Activated T-helper 1 cell treated with anti-CD3 and anti-CD28 coated beads, Interleukin-2, amount 50 U/mL, for 16 hours (primary cell): ENCODE data around the gene NCMAP.

Source experiments
- DNase-seq, 2 donors: peaks; one replicate each; pipeline ENCODE4 v3.0.0-alpha.2; 2020; ENCODE audit warnings: low read depth in 1 of 2, low spot score in 1 of 2

NCMAP gene

DNA sequence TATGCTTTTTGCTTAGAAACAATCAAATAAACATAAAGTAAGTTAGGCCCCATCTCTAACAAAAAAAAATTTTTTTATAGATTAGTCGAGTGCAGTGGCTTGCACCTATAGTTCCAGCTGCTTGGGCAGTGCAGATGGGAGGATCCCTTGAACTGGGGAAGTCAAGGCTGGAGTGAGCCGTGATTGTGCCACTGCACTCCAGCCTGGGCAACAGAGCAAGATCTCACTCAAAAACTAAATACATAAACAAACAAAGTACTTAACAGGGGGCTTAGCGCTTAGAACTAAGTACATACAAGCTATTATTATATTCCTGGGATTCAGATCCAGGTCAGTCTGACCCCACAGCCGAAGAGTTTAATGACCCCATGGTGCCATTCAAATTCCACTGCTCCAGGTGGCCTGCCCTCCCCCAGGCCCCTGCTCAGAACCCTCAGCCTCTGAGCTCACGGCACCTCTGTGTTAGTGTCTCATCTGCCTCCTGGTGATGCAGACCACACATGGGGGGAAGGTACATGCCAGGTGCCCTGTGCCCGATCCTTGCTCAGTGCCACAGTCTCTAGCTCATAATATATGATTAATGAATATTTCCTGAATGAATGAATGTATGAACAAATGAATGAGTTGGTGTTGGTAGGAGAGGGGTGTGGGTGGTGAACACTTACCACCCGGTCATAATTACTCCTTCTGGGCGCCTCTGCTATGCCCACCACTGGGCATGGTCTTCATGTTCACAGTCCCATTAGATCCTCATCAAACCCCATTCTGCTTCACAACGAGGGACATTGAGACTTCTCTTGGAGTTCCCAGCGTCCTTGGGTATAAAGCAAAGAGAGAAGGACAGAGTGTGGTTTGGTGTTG lies 14.6 kb downstream of the NCMAP start:
- DNase-seq, result no peak

DNA sequence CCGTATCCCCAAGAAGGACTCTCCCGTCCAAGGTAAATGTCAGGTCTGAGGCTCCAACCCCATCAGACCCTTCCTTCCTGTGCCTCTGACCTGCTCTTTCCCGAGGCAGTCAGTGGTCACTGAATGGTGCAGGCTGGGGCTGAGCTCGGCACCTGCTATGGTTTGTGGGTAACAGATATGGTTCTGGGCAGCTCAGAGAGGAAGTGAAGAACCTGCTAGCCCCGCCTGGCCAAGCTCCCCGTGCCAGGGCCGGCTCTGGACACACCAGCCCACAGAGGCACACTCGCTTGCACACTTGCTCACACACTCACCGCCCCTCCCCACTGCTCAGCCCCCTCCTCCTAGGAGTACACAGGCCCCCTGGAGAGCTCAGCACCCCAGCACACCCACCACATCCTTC lies 16.4 kb downstream of the NCMAP start:
- no peak for DNase-seq

DNA sequence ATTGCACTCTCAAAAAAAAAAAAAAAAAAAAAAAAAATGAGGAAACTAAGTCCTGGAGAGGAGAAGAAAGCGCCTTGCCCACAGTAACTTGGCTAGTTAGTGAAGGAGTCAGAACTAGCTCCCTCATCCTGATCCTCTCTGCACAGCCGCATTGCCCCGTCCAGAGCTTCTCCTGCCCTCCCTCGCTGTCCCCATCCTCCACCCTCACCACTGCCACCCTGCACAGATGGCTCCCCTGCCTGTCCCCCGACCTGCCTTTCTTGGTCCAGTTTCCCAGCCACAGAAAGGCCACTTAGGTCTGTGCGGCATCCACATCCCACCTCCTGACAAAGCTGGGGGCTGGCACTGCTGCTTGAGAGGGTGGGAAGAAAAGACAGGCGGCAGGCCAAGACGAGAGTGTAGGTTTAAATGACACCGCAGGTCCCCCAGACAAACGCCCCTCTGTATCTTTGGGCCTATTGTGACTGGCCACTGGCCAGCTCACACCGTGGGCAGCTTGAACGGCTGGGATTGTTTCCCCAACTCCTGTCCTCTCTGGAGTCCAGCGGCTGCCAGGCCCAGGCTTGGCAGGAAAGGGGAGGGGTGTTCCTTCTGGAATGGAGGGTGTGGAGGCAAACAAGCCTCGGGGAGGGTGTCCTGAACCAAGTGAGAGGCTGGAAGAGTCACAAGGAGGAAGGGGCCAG lies 20.2 kb downstream of the NCMAP start:
- no peak for DNase-seq

DNA sequence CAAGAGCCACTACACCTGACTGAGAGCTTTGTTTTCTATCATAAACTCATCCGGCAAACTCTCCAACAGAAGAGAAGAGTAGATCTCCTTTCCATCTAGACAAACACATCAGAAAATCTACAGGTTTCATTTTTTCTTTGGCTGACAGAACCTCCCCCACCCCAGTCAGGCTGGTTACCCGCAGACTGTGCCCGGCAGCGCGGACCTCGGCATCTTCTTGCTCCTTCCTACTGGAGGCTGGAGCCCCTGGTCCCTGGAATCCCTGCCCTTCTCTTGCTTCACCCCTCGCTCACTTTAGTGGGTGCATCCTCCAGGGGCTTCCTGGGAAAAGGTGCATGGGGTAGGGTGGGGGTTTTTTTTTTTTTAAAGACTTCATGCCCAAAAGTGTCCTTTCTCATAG lies 23.0 kb downstream of the NCMAP start:
- DNase-seq, result no peak

DNA sequence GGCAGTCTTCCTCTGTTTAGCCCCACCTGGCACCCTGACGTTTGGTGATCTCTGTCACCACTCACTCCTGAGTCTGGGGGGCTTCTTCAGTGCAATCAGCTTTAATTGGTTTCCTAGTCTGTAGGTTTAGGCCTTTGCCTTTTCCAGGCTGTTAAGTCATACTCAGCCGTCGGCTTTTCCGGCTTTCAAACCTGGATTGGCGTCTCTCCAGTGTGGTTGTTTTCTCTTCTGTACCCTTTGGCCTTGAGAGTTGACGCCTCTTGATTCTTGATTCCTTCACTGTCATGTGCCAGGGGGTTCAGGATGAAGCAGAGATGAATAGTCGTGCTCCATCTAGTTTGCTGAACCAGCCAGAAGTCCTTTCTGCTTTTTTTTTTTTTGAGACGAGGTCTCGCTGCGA lies 24.9 kb downstream of the NCMAP start:
- no peak for DNase-seq

DNA sequence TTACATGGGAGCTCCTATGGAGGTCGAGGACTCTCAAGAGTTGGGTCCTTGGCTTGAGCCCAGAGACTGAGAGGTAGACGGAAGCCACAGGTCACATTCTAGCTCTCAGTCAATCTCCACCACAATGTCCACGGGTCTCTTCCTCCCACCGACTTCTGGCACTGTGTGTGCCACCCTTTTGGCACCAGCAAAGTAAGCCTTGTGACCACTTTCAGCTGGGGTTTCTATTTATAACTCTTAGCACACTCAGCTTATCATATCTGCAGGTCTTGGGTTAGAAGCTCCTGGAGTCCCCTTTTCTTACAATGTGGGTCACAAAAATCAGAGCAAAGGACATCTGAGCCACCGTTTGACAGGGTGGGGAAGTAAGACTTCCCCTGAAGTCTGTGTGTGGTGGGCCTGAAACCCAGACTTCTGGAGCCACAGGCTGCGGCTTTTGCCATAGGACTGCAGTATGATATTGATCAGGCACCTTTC lies 28.3 kb downstream of the NCMAP start:
- no peak for DNase-seq

DNA sequence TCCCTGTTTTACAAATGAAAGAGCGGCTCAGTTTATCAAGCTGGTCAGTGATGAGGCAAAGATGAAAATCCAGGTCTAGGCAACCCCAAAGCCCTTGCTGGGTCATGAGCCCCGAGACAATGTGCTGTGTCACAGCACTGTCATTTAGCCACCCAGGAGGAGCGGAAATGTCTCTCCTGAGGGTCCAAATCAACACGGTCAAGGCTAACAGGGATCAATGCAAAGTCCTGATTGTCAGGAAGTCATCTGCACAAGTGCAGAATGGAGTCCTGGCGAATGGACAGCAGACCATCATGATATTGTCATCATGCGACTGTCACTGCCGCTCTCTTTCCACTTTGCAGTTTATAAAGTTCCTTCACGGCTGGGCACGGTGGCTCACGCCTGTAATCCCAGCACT lies 30.2 kb downstream of the NCMAP start:
- DNase-seq, result no peak

DNA sequence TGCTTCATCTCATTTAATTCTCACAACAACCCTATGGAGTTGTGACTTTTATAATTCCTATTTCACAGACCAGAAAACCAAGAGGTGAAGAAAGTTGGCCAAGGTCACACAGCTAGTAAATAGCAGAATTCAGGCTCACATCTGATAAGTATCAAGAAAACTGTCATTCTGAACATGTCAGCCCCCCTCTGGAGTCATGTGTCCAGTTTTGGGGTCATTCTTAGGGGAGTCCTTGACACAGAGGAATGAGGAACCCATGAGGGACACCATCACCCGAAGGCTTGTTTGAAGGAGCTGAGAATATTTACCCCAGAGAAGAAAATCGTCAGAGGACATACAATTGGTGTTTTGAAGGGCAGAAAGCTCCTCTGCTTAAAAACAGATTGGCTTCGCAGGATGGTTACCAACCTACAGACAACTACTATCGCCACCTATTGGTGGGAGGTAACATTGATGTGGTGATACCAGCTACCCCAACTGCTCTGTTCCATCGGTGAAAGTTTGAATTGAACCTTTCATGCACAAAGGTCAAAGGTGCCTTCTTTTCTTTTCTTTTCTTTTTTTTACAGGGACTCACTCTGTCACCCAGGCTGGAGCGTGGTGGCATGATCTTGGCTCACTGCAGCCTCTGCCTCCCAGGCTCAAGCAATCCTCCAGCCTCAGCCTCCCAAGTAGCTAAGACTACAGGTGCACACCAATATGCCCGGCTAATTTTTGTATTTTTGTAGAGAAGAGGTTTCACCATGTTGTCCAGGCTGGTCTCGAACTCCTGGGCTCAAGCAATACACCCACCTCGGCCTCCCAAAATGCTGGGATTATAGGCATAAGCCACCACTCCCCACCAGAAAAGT lies 31.3 kb downstream of the NCMAP start:
- DNase-seq, result peak in 1 of 2 donors; percentile 18

DNA sequence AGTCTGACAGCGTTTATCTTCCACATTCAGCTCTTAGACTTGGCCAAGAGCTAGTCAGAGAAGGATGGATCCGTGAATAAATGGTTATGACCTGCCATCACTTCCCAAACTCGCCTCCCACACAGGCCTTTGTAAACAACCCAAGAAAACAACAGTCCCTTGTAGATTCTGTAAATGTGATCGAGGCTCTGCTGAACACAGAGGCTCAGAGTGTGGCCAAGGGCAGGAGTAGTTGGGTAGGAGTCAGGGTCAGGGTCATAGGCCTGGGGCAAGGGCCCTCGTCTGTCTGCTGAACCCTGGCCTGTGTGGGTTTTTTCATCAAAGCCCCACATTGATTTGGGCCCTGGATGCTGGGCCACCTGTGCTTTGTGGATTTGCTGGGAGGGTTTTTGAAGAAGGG lies 32.7 kb downstream of the NCMAP start:
- no peak for DNase-seq

DNA sequence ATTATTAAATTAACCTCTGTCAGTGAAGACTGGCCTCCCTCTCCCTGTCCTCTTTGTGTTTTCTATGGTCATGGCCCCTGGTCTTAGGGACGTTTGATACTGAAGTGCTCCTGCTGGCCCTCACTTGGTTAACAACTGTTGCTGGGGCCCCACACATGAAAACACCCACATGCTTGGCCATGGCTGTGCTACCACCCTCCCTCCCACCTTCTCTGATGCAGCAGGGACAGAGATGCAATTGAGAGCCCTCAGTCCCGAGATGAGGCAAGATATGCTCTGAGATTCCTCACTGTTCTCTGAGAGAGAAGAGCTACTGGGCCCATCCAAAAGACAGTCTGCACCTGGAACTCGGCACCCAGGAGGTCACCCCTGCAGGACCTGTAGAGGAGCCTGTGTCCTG lies 33.3 kb downstream of the NCMAP start:
- no peak for DNase-seq

DNA sequence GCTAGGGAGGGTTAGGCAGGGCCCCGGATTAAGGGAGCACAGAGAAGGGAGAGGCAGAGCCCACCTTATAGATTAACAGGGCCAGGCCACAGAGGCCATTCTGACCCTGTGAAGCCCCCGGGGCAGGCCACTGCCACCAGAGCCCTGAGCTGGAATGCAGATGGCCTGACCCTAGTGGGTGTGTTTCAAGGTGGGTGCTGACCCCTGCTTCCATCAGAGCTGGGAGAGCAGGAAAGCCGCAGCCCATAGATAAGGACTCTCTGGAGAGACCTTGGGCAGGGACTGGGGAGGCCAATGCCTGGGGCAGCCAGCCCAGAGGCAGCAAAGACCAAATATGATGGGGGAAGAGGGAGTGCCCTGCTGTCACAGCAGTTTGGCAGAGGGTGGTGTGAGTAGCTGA lies 35.9 kb downstream of the NCMAP start:
- no peak for DNase-seq

DNA sequence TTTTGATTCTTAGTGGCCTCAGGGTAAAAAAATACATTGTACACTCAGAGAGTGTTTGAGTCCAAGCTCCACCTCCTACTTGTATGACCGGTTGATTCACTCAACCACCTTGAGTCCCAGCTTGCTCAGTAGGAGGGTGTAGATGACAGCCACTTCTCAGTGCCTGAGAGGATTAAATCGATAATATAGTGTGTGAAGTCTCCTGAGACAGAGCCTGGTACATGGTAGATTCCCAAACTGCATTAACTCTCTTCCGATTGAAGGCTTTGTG lies 38.4 kb downstream of the NCMAP start:
- DNase-seq, result no peak

DNA sequence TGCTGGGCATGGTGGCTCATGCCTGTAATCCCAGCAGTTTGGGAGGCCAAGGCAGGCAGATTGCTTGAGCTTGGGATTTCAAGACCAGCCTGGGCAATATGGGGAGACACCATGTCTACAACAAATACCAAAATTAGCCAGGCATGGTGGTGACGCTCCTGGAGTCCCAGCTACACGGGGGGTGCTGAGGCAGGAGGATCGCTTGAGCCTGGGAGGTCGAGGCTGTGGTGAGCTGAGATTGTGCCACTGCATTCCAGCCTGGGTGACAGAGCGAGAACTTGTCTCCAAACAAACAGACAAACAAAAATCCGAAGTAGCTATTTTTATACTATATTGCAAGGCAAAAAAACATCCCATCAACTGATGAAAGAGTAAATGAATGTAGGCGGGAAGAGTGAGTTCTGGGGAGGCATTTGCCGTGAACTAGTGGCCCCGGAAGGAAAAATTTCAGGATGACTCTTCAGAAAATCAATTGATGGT lies 40.6 kb downstream of the NCMAP start:
- DNase-seq, result no peak

DNA sequence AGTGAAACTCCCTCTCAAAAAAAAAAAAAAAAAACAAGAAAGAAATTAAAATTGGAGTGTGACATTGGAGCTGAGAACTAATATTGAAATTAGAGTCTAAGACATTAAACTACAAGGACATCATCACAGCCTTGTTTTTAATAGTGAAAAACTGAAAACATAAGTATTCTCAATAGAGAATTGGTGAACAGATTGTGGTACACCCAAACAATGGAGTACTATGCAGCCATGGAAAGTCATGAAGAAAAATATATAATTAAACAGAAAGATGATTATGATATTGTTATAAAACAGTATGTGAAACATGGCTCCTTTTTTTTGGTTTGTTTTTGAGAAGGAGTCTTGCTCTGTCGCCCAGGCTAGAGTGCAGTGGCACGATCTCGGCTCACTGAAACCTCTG lies 43.4 kb downstream of the NCMAP start:
- DNase-seq, result no peak

DNA sequence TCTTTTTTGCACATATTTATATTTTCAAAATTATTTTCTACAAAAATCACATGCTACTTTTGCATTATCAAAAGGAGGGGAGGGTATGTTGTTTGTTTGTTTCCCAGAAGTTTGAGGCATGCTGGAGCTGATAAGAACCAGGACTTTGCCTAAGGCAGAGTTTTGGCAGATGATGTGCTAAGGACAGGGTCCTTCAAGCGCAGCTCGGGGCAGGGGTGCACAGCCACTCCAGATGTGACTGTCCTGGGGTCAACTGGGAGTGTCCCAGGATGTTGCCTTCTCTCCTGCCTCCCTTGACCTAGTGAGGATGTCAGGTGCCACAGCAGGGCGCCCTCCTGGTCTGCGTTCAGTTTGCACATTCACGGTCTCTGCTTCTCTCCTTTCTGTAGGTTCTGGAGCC lies 44.7 kb downstream of the NCMAP start:
- no peak for DNase-seq

DNA sequence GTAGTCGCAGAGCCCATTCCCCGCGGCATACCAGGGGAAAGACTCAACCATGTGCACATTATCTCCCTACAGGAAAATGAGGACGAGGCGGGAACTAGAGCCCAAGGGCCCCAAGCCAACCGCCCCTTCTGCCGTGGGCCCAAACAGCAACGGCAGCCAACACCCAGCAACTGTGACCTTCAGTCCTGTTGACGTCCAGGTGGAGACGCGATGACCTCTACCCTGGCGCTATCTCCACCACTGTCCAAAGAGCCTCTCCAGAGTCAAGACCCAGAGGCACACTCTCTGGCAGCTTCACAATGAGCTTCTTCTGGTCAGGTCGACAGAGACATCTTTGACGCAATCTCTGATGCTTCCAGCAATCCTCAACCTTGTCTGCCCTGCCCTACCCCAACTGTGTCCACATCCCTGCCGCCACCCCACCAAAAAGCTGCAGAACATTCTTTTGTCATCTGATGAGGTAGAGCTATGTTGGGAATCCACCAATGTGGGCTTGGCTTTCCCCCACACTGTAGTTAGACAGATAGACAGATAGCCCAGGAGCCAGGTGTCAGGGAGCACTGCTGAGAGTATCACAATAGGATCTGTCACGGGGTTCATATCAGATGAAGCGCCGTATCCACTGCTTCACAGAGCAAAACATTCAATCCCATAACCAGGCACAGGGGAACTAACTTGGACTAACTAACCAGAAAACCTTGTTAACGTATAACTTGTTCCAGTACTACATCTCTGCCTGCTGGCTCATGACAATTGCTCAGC lies 49.8 kb downstream of the NCMAP start:
- DNase-seq, result no peak

DNA sequence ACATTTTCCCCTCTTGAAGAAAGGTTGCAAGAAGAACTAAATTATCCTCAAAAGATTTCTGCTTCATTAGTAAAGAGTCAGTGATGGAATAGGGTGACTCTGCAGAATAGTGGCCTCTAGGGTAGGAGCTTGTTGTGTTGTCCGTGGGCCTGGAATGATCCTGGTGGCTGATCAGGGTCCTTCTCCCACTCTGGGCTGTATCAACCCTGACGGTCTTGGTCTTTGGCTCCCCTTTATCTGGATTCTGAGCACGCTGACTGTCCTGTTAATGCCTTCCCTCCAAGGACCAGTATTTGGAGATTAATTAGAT lies 50.4 kb downstream of the NCMAP start:
- no peak for DNase-seq

DNA sequence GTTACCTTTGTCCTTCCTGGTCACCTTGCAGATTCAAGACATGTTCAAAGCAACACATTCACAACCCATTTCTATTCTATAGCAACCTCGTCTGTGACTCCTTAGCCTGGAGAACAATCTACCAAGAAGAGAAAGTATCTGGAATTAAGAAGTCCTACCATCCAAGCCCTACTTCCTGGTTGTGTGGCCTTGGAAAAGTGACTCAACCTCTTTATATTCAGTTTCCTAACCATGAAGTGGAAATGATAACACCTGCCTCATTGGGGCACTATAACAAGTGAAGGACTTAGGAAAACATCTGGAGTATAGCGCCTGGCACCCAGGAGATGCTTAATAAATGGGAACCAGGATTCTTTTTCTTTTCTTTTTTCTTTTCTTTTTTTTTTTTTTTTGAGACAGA lies 50.7 kb downstream of the NCMAP start:
- no peak for DNase-seq

DNA sequence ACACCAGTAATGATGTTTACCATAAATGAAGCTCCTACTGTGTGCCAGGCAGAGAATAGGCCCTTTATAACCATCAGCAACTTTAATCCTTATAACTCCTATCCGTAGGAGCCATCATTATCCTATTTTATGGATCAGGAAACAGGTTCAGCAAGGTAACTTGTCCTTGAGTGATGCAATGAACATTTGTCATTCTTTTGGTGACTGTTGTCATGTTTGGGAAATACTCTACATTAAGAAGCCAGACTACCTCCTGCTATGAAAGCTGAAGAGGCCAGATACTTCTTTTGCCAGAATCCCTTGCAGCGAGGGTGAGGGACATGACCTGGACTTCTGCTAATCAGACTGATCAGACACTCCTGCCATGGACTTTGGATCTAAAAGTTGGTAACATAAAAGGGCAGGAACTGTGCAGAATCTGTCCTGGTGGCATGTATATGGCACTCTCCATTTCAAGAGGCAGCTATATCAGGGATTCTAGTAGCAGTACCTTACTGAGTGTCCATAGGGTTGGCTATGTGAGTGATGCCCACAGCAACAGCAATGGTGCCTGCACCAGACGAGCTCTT lies 54.1 kb downstream of the NCMAP start:
- no peak for DNase-seq

DNA sequence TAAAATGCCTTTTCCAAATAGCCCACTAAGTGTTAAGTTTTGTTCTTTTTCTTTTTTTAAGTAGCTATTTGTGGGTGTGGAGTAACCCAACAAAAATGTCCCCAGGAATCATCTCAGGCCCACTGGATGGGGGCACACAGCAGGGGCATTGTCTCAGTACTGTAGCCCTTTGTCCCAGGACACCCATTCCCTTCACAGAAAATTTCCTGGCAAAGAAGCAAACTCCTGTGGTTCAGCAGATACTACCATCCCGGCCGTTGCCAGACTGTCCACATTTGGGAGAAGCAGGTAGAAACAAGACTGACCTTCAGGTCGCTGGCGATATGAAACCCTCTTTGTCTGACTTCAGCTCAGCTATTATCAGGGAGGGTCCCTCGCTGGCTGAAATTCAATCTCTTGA lies 63.5 kb downstream of the NCMAP start:
- DNase-seq, result no peak

DNA sequence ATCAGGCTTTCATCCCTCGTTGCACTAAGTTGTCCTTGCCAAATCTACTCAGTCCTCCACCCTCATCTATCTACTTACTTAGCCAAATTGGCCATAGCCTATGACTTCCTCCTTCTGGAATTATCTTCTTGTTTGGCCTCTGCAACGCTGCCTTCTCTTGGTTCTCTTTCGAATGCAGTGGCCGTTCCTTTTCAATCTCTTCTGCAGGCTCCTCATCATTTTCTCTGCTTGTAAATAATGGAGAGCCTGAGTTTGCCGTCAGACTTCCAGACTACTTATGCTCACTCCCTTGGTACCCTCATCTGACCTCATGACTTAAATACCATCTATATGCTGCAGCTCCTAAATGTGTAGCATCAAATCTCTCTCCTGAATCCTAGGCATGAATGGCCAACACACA lies 64.8 kb downstream of the NCMAP start:
- no peak for DNase-seq
